ENCODE measurements around the gene KCNJ12. TPM values are rescaled to one million over a fixed set of nuclear protein-coding genes. Genes with fewer than 3 reads are reported as not detected.

The KCNJ12 gene
- polyA plus RNA-seq, 6 donors from 2014 or later = not detected

GRCh38 chr17:21376759-21377690 is 868 bp downstream of the KCNJ12 start:
- peaks cover 0 to 8% of the 10 kb centered on the region in 2 donors for H3K36me3 Mint-ChIP-seq
- H3K27ac Mint-ChIP-seq = no peak overlapping the region
- peaks cover 16 to 77% (median 44%) of the 10 kb centered on the region in 3 donors for H3K27me3 Mint-ChIP-seq
- DNase-seq (no peak), ATAC-seq (ENCODE audit: low read depth in 2 of 2) (peak in 1 of 2 donors; percentile 12)
- H3K9me3 Mint-ChIP-seq = no peaks in the 10 kb centered on the region
- H3K4me3 Mint-ChIP-seq = peak overlapping the region; percentile 30 to 74 (median 70)
- peaks cover 9 to 38% (median 29%) of the 10 kb centered on the region in 3 donors for H3K4me1 Mint-ChIP-seq

DNA sequence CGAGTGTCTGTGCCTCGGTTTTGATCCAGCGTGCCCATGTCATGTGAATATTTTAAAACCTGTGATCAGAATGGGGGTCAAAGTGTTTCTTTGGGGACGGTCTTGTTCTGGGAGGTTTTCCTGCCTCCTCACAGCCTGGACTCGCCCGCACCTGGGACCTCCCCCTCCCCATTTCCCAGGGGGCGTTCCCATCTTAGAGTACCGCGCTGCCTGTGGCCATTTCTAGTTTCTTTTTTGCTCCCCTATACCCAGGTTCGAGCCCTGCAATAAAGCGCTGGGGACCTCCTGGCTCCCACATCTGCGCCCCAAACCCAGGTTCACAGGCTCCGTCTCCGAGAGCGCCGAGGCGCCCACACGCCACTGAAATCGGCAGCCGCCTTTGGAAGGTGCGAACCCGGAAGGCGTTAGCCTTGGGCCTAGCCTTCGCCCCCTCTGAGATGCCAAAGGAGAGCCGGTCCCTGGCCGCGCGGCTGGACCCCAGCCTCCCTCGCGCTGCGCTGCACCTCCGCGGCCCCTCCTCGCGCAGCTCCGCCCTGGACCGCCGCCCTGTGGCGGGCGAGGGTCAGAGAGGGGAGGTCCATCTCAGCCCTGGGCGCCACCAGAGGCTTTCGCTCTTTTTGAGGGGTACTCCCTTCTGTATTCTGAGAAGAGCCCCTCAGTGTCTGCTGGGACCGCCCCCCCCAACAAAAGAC is 1.7 kb downstream of the KCNJ12 start:
- no peak for ATAC-seq (ENCODE audit: low read depth in 2 of 2)
- Mint-ChIP-seq H3K27ac (no peak overlapping the region), H3K4me1 (peaks cover 9 to 31% (median 23%) of the 10 kb centered on the region in 3 donors), H3K4me3 (peak overlapping the region; percentile 30 to 74 (median 68)), H3K36me3 (peaks cover 0 to 8% of the 10 kb centered on the region in 2 donors), H3K9me3 (no peaks in the 10 kb centered on the region), H3K27me3 (peaks cover 16 to 76% (median 35%) of the 10 kb centered on the region in 3 donors)
- no peak for DNase-seq

DNA sequence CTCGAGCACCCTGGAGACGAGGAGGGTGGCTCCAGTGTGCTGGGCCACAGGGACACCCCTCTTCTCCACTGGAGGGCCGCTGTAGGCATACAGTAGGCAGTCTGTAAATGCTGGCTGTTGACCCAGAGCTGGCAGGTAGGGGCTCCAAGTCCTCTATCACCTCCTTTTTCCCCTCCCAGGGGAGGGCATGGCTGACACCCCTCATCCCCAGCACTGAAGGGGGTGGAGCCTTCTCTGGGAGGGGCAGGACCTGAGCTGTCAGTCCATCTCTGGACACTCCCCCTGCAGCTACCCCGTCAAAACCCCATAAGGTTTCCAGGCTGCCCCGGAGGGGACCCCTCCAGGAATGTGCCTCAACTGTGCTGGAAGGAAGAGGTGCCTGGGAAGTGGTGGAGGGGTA is 2.4 kb downstream of the KCNJ12 start:
- ATAC-seq (ENCODE audit: low read depth in 2 of 2) (no peak), DNase-seq (no peak)
- Mint-ChIP-seq H3K27ac (no peak overlapping the region), H3K27me3 (peaks cover 16 to 71% (median 30%) of the 10 kb centered on the region in 3 donors), H3K36me3 (peaks cover 0 to 8% of the 10 kb centered on the region in 2 donors), H3K4me1 (peaks cover 9 to 30% (median 19%) of the 10 kb centered on the region in 3 donors), H3K9me3 (no peaks in the 10 kb centered on the region), H3K4me3 (peak overlapping the region in 4 of 8 donors; percentile 5 to 70 (median 37))

DNA sequence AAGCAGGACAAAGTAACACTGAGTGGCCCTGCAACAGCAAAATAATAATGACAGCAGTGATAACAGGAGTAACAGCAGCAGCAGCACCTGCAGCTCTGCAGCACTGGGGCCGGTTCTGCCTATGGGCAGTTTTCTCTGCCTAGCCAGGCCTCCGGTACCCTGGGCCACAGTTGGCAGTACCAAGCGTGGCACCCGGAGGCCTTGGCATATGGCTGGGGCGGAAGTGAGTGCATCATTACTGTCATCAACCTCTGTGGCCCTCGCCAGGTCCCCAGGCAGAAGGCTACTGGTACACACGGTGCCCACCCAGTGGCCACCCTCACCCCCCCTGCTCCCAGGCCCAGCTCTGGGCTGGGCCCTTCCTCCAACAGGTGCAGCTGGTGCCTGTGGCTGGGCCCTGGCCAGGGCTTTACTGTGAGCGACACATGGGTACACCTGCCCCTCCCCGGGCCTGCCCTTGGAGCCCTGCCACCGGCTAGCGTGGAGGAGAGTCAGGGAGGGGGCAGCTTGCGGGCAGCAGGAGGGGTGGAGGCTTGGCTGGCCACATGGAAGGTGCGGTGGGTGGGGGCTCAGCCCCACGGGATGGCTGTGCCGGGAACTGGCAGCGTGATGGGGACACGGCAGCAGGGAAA is 3.0 kb downstream of the KCNJ12 start:
- peaks cover 9 to 30% (median 19%) of the 10 kb centered on the region in 3 donors for H3K4me1 Mint-ChIP-seq
- peaks cover 16 to 65% (median 23%) of the 10 kb centered on the region in 3 donors for H3K27me3 Mint-ChIP-seq
- DNase-seq (no peak), ATAC-seq (ENCODE audit: low read depth in 2 of 2) (no peak)
- H3K27ac Mint-ChIP-seq = no peak overlapping the region
- H3K4me3 Mint-ChIP-seq = no peak overlapping the region
- peaks cover 0 to 8% of the 10 kb centered on the region in 2 donors for H3K36me3 Mint-ChIP-seq
- H3K9me3 Mint-ChIP-seq = no peaks in the 10 kb centered on the region

DNA sequence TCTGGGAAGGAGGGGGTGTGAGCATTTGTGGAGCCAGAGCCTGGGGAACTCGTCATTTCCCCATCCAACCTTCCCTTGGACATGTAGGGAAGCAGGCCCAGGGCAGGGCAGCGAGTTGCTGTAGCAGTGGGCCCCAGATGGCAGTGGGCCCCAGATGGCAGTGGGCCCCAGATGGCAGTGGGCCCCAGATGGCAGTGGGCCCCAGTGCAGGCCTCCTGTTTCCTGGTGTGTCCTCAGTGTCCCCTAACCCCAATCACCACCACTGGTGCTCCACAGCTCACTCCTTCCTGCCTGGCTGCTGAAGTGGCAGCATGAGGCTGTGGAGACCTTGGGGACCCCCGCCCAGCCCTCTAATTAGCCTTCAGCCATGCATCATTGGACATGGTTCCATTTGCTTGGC is 4.5 kb downstream of the KCNJ12 start:
- DNase-seq (no peak), ATAC-seq (ENCODE audit: low read depth in 2 of 2) (no peak)
- Mint-ChIP-seq H3K27me3 (peaks cover 12 to 61% (median 23%) of the 10 kb centered on the region in 3 donors), H3K4me1 (peaks cover 6 to 25% (median 11%) of the 10 kb centered on the region in 3 donors), H3K9me3 (no peaks in the 10 kb centered on the region), H3K36me3 (peaks cover 0 to 8% of the 10 kb centered on the region in 2 donors), H3K4me3 (no peak overlapping the region), H3K27ac (no peak overlapping the region)

DNA sequence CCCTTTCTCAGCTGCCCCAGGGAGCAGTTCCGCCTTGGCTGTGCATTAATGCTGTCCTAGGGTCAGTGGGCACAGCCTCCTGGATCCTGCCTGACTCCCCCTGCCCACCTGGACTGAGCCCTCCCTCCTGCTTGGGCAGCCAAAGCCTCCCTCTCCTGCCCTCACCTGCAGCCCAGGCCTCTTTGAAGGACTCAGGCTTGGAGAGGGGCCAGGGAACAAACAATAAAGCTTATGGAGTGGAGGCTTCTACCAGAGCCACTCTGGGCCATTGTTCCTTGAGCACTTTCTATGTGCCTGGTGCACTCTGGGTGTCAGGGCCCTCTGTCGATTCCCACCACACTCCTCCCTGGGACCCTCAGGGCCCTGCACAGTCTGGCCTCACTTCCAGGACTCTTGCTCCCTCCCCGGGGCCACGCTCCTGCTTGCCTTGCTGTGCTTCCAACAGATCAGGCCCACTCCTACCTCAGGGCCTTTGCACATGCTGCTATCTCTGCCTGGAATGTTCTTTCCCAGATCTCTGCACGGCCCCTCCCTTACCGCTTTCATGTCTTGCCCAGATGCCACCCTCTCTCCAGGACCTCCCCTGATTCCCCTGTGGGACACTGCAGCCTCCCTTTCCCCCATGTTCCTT is 5.0 kb downstream of the KCNJ12 start:
- no peaks in the 10 kb centered on the region for H3K9me3 Mint-ChIP-seq
- ATAC-seq (ENCODE audit: low read depth in 2 of 2) = no peak
- DNase-seq = no peak
- peak overlapping the region in 1 of 8 donors; percentile 45 for H3K4me3 Mint-ChIP-seq
- peak overlapping the region in 1 of 6 donors; percentile 28 for H3K27ac Mint-ChIP-seq
- peaks cover under 1 to 20% (median 7%) of the 10 kb centered on the region in 3 donors for H3K4me1 Mint-ChIP-seq
- H3K27me3 Mint-ChIP-seq = peaks cover 9 to 61% (median 23%) of the 10 kb centered on the region in 3 donors
- H3K36me3 Mint-ChIP-seq = peaks cover 0 to 8% of the 10 kb centered on the region in 2 donors

- no peaks in the 10 kb centered on the region for H3K9me3 Mint-ChIP-seq
- ATAC-seq (ENCODE audit: low read depth in 2 of 2) (no peak), DNase-seq (no peak)
- peaks cover 0 to 8% (median 4%) of the 10 kb centered on the region in 3 donors for H3K4me1 Mint-ChIP-seq
- peaks cover 0 to 8% of the 10 kb centered on the region in 2 donors for H3K36me3 Mint-ChIP-seq
- H3K4me3 Mint-ChIP-seq = no peak overlapping the region
- H3K27me3 Mint-ChIP-seq = peaks cover 9 to 52% (median 27%) of the 10 kb centered on the region in 3 donors
- H3K27ac Mint-ChIP-seq = peak overlapping the region in 1 of 6 donors; percentile 38
These were observed 6.7 kb downstream of the KCNJ12 start for GRCh38 chr17:21382560-21383495.

GRCh38 chr17:21385281-21385845 is 9.2 kb downstream of the KCNJ12 start:
- Mint-ChIP-seq H3K36me3 (peaks cover 0 to 8% of the 10 kb centered on the region in 2 donors), H3K4me1 (no peaks in the 10 kb centered on the region), H3K27me3 (peaks cover 5 to 51% (median 34%) of the 10 kb centered on the region in 3 donors), H3K27ac (peak overlapping the region in 3 of 6 donors; percentile 16 to 80 (median 42)), H3K4me3 (no peak overlapping the region), H3K9me3 (no peaks in the 10 kb centered on the region)
- DNase-seq (no peak), ATAC-seq (ENCODE audit: low read depth in 2 of 2) (no peak)

DNA sequence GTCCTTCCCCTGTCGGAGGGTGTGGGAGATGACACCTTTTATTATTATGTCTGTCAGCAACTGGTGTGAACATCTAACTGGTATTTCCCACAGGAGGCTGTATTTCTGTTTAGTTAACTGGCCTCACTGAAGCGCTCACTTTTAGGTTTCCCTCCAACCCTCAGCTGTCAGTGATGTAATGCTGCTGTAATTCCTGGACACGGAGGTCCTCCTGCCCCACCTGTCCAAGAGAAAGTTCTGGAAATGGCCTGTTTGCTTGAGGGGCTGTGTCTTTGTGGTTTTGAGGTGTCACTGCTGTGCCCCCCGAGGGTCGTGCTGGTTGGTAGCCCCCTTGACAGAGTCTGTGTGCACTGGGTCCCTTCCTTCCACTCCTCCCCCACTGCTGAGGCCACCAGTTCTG is 11.5 kb downstream of the KCNJ12 start:
- no peak overlapping the region for H3K27ac Mint-ChIP-seq
- no peaks in the 10 kb centered on the region for H3K9me3 Mint-ChIP-seq
- peaks cover 8 to 52% (median 43%) of the 10 kb centered on the region in 3 donors for H3K27me3 Mint-ChIP-seq
- no peaks in the 10 kb centered on the region for H3K36me3 Mint-ChIP-seq
- no peak overlapping the region for H3K4me3 Mint-ChIP-seq
- peaks cover 2 to 7% (median 5%) of the 10 kb centered on the region in 3 donors for H3K4me1 Mint-ChIP-seq
- DNase-seq (no peak), ATAC-seq (ENCODE audit: low read depth in 2 of 2) (no peak)

DNA sequence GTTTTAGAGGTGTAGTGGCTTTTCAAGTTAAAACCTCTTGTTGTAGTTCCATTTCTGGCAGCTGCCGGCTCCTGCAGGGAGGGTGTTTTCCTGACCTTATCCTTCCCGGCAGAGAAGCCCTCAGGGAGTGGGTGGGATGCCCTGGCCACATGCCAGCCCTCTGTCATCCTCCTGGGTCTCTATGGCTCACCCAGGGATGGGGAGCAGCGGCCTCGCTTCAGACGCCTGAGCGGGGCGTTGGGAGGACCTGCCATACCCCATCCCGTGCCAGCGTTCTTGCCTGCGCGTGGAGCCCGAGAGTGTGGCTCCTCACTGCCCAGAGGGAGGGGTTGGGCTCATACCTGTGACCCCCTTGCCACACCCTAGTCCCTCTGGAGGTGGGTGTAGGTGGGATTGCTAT is 11.9 kb downstream of the KCNJ12 start:
- Mint-ChIP-seq H3K27me3 (peaks cover 8 to 49% (median 43%) of the 10 kb centered on the region in 3 donors), H3K4me3 (no peak overlapping the region), H3K9me3 (no peaks in the 10 kb centered on the region), H3K27ac (peak overlapping the region in 1 of 6 donors; percentile 78), H3K36me3 (no peaks in the 10 kb centered on the region), H3K4me1 (peaks cover 2 to 7% (median 5%) of the 10 kb centered on the region in 3 donors)
- DNase-seq = no peak
- ATAC-seq (ENCODE audit: low read depth in 2 of 2) = no peak

DNA sequence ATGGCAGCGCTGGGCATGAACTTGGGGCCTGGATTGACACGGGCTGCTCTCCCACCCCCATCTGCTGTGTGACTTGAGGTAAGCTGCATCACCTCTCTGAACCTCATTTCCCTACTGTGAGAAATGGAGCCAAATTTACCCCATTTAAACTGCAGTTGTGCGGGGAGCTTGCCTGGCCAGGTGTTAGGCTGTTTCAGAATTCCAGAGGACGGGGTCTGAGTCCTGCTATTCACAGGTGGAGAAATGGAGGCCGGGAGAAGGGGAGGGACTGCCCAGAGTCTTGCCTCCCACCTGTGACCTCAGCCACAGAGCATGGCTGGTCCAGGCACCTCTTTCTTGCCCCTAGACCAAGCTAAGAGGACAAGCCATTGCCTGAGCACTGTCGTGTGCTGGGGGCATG is 12.8 kb downstream of the KCNJ12 start:
- ATAC-seq (ENCODE audit: low read depth in 2 of 2) (no peak), DNase-seq (no peak)
- H3K9me3 Mint-ChIP-seq = no peaks in the 10 kb centered on the region
- peaks cover 2 to 7% (median 5%) of the 10 kb centered on the region in 3 donors for H3K4me1 Mint-ChIP-seq
- no peaks in the 10 kb centered on the region for H3K36me3 Mint-ChIP-seq
- H3K27ac Mint-ChIP-seq = peak overlapping the region in 1 of 6 donors; percentile 47
- peaks cover 8 to 49% (median 43%) of the 10 kb centered on the region in 3 donors for H3K27me3 Mint-ChIP-seq
- no peak overlapping the region for H3K4me3 Mint-ChIP-seq
